ENCODE results near the gene DGKB.

DGKB gene

GRCh38 chr7:14197280-14197679, 705.3 kb downstream of the DGKB start:
- no peaks in the 10 kb centered on the region for H3K4me1 ChIP-seq (ENCODE audit: control insufficient read depth, insufficient read depth, low read length)
- H3K9me3 ChIP-seq (ENCODE audit: control insufficient read depth, low read length) = no peaks in the 10 kb centered on the region
- no peaks in the 10 kb centered on the region for H3K36me3 ChIP-seq (ENCODE audit: control insufficient read depth, insufficient read depth, low read length)
- H3K4me3 ChIP-seq (ENCODE audit: low read length) = no peak overlapping the region
- no peak overlapping the region for H3K9ac ChIP-seq (ENCODE audit: low read length)
- no peaks in the 10 kb centered on the region for H3K27me3 ChIP-seq (ENCODE audit: control insufficient read depth, insufficient read depth, low read length)

DNA sequence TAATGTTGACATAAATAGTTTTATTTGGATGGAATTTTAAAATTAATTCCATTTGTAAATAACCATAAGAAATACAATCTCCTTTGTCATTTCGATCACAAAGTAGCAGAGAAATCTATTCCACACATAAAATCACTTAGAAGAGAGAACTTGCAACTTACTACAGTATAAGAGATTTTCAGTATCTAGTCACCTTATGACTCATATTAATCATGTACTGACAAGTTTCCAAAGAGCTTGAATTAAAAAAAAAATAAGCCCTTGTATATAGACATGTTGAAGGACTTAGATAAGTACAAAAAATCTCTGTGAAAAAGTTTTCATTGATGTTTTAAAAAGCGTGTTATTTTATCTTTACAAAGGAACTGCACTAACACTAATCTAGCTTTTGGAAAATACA, 706.0 kb downstream of the DGKB start:
- H3K9ac ChIP-seq (ENCODE audit: low read length) = no peak overlapping the region
- no peak overlapping the region for H3K4me3 ChIP-seq (ENCODE audit: low read length)
- no peaks in the 10 kb centered on the region for H3K36me3 ChIP-seq (ENCODE audit: control insufficient read depth, insufficient read depth, low read length)
- H3K27me3 ChIP-seq (ENCODE audit: control insufficient read depth, insufficient read depth, low read length) = no peaks in the 10 kb centered on the region
- no peaks in the 10 kb centered on the region for H3K4me1 ChIP-seq (ENCODE audit: control insufficient read depth, insufficient read depth, low read length)
- H3K9me3 ChIP-seq (ENCODE audit: control insufficient read depth, low read length) = no peaks in the 10 kb centered on the region

DNA sequence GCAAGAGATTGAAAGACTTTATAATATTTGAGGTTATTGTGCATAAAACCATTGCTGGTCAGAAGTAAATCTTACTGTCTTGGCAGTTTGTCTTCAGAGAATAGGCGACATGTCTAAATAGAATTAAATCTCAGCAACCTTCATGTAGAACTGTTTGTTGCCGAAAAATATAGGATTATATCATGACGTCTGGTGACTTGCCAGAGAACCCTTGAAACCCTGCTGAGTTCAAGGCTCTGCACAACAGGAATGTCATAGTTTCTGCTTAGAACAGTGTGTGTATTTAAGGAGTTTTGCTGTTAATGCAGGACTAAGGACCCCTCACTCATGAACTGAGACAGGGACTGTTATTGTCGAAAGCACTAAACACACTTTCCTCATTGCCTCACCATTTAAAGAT, 706.7 kb downstream of the DGKB start:
- no peaks in the 10 kb centered on the region for H3K9me3 ChIP-seq (ENCODE audit: control insufficient read depth, low read length)
- no peak overlapping the region for H3K9ac ChIP-seq (ENCODE audit: low read length)
- no peak overlapping the region for H3K4me3 ChIP-seq (ENCODE audit: low read length)
- no peaks in the 10 kb centered on the region for H3K27me3 ChIP-seq (ENCODE audit: control insufficient read depth, insufficient read depth, low read length)
- H3K36me3 ChIP-seq (ENCODE audit: control insufficient read depth, insufficient read depth, low read length) = no peaks in the 10 kb centered on the region
- no peaks in the 10 kb centered on the region for H3K4me1 ChIP-seq (ENCODE audit: control insufficient read depth, insufficient read depth, low read length)

GRCh38 chr7:14195079-14195478, 707.5 kb downstream of the DGKB start:
- Histone ChIP-seq H3K27me3 (ENCODE audit: control insufficient read depth, insufficient read depth, low read length) (no peaks in the 10 kb centered on the region), H3K4me3 (ENCODE audit: low read length) (no peak overlapping the region), H3K9me3 (ENCODE audit: control insufficient read depth, low read length) (no peaks in the 10 kb centered on the region), H3K9ac (ENCODE audit: low read length) (no peak overlapping the region), H3K4me1 (ENCODE audit: control insufficient read depth, insufficient read depth, low read length) (no peaks in the 10 kb centered on the region), H3K36me3 (ENCODE audit: control insufficient read depth, insufficient read depth, low read length) (no peaks in the 10 kb centered on the region)

DNA sequence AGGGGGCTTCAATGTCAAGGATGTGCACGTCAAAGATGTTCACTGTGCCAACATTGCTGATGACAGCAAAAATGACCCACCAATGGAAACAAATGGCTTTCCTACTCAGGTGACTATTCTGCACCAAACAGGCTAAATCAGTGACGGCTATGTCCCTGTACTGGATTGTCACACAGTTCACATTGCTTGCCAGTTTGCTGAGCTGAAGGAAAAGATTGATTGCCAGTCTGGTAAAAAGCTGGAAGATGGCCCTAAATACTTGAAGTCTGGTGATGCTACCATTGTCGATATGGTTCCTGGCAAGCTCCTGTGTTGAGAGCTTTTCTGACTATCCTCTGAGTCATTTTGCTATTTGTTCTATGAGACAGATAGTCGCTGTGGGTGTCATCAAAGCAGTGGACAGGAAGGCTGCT, 710.9 kb downstream of the DGKB start:
- Histone ChIP-seq H3K4me1 (ENCODE audit: control insufficient read depth, insufficient read depth, low read length) (no peaks in the 10 kb centered on the region), H3K36me3 (ENCODE audit: control insufficient read depth, insufficient read depth, low read length) (no peaks in the 10 kb centered on the region), H3K9me3 (ENCODE audit: control insufficient read depth, low read length) (no peaks in the 10 kb centered on the region), H3K9ac (ENCODE audit: low read length) (no peak overlapping the region), H3K4me3 (ENCODE audit: low read length) (no peak overlapping the region), H3K27me3 (ENCODE audit: control insufficient read depth, insufficient read depth, low read length) (no peaks in the 10 kb centered on the region)

DNA sequence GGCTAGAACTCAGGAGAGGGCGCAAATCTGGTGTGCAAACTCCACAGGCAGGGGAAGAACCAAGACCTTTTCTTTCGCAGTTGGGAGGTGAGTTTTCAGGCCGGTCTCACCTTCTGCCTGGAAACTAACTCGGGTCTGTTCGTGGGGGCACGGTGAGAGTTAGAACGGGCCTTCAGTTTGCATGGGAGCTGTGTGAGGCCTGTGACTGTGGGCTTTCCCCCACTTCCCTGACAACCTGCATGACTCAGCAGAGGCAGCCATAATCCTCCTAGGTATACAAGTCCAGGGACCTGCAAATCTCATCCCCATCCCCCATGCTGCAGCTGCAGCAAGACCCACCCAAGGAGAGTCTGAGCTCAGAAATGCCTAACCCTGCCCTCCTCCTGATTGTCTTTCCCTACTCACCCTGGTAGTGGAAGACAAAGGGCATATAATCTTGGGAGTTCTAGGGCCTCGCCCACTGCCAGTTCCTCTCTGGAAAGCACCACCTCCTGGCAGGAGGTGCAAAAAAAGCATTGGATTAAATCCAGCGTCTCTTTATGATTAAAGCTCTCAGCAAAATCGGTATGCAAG, 718.2 kb downstream of the DGKB start:
- no peaks in the 10 kb centered on the region for H3K9me3 ChIP-seq (ENCODE audit: control insufficient read depth, low read length)

GRCh38 chr7:14179781-14180180, 722.8 kb downstream of the DGKB start:
- no peaks in the 10 kb centered on the region for H3K4me1 ChIP-seq (ENCODE audit: control insufficient read depth, insufficient read depth, low read length)
- no peaks in the 10 kb centered on the region for H3K9me3 ChIP-seq (ENCODE audit: control insufficient read depth, low read length)
- H3K4me3 ChIP-seq (ENCODE audit: low read length) = no peak overlapping the region
- H3K27me3 ChIP-seq (ENCODE audit: control insufficient read depth, insufficient read depth, low read length) = no peaks in the 10 kb centered on the region
- no peaks in the 10 kb centered on the region for H3K36me3 ChIP-seq (ENCODE audit: control insufficient read depth, insufficient read depth, low read length)
- H3K9ac ChIP-seq (ENCODE audit: low read length) = no peak overlapping the region

More for the DNA sequence above, 718.2 kb downstream of the DGKB start:
- Histone ChIP-seq H3K4me1 (ENCODE audit: control insufficient read depth, insufficient read depth, low read length) (no peaks in the 10 kb centered on the region), H3K36me3 (ENCODE audit: control insufficient read depth, insufficient read depth, low read length) (no peaks in the 10 kb centered on the region), H3K4me3 (ENCODE audit: low read length) (no peak overlapping the region), H3K27me3 (ENCODE audit: control insufficient read depth, insufficient read depth, low read length) (no peaks in the 10 kb centered on the region), H3K9ac (ENCODE audit: low read length) (no peak overlapping the region)

- H3K9me3 ChIP-seq (ENCODE audit: control insufficient read depth, low read length) = no peaks in the 10 kb centered on the region
- no peaks in the 10 kb centered on the region for H3K27me3 ChIP-seq (ENCODE audit: control insufficient read depth, insufficient read depth, low read length)
- no peaks in the 10 kb centered on the region for H3K4me1 ChIP-seq (ENCODE audit: control insufficient read depth, insufficient read depth, low read length)
- H3K4me3 ChIP-seq (ENCODE audit: low read length) = no peak overlapping the region
- H3K9ac ChIP-seq (ENCODE audit: low read length) = no peak overlapping the region
- H3K36me3 ChIP-seq (ENCODE audit: control insufficient read depth, insufficient read depth, low read length) = no peaks in the 10 kb centered on the region
These were observed 724.7 kb downstream of the DGKB start for GRCh38 chr7:14177876-14178275.

GRCh38 chr7:14170872-14171271, 731.7 kb downstream of the DGKB start:
- H3K4me1 ChIP-seq (ENCODE audit: control insufficient read depth, insufficient read depth, low read length) = no peaks in the 10 kb centered on the region
- no peaks in the 10 kb centered on the region for H3K27me3 ChIP-seq (ENCODE audit: control insufficient read depth, insufficient read depth, low read length)
- no peaks in the 10 kb centered on the region for H3K36me3 ChIP-seq (ENCODE audit: control insufficient read depth, insufficient read depth, low read length)
- H3K9me3 ChIP-seq (ENCODE audit: control insufficient read depth, low read length) = no peaks in the 10 kb centered on the region
- no peak overlapping the region for H3K4me3 ChIP-seq (ENCODE audit: low read length)
- H3K9ac ChIP-seq (ENCODE audit: low read length) = no peak overlapping the region

DNA sequence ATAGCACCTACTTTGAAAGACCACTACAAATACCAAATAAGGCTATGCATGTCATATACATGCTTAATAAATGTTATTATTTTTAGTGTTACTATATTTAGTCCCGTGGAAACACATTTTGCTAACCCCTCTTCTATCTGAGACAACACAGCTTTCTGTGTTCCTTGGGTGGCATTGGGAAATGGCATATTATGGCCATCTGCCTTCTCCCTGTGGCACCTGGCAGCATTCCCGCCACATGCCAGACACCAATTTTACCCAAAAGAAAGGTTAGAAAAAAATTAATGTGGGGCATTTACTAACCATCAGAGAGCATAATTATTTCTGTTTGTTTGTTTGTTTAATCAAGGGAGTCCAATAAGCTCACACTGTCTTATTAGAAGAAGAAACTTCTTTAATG, 744.4 kb downstream of the DGKB start:
- H3K27me3 ChIP-seq (ENCODE audit: control insufficient read depth, insufficient read depth, low read length) = no peaks in the 10 kb centered on the region
- H3K9me3 ChIP-seq (ENCODE audit: control insufficient read depth, low read length) = no peaks in the 10 kb centered on the region
- no peak overlapping the region for H3K4me3 ChIP-seq (ENCODE audit: low read length)
- H3K9ac ChIP-seq (ENCODE audit: low read length) = no peak overlapping the region
- no peaks in the 10 kb centered on the region for H3K36me3 ChIP-seq (ENCODE audit: control insufficient read depth, insufficient read depth, low read length)
- no peaks in the 10 kb centered on the region for H3K4me1 ChIP-seq (ENCODE audit: control insufficient read depth, insufficient read depth, low read length)

- H3K9me3 ChIP-seq (ENCODE audit: control insufficient read depth, low read length) = no peaks in the 10 kb centered on the region
- H3K9ac ChIP-seq (ENCODE audit: low read length) = no peak overlapping the region
- no peak overlapping the region for H3K4me3 ChIP-seq (ENCODE audit: low read length)
- no peaks in the 10 kb centered on the region for H3K36me3 ChIP-seq (ENCODE audit: control insufficient read depth, insufficient read depth, low read length)
- no peaks in the 10 kb centered on the region for H3K4me1 ChIP-seq (ENCODE audit: control insufficient read depth, insufficient read depth, low read length)
- no peaks in the 10 kb centered on the region for H3K27me3 ChIP-seq (ENCODE audit: control insufficient read depth, insufficient read depth, low read length)
These were observed 746.1 kb downstream of the DGKB start for GRCh38 chr7:14156436-14156835.

GRCh38 chr7:14148974-14149373, 753.6 kb downstream of the DGKB start:
- no peaks in the 10 kb centered on the region for H3K4me1 ChIP-seq (ENCODE audit: control insufficient read depth, insufficient read depth, low read length)
- no peak overlapping the region for H3K4me3 ChIP-seq (ENCODE audit: low read length)
- H3K36me3 ChIP-seq (ENCODE audit: control insufficient read depth, insufficient read depth, low read length) = no peaks in the 10 kb centered on the region

DNA sequence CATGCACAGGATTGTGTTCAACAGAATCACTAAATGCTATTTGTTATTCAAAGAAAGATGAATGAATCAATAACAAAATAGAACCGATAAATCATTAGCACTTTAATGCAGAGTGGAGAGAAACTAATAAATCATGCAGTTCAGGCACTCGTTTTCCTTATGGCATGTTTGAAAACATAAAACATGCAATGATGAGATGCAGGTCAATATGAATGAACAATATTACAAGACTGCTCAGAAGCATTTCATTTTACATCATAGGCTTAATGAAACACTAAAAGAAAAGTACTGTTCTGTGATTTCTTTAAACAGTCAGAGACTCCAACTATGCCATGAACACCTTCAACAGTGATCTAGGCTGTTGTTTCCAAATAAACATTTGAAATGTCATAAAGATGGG, 755.0 kb downstream of the DGKB start:
- no peaks in the 10 kb centered on the region for H3K9me3 ChIP-seq (ENCODE audit: control insufficient read depth, low read length)
- no peaks in the 10 kb centered on the region for H3K36me3 ChIP-seq (ENCODE audit: control insufficient read depth, insufficient read depth, low read length)
- no peaks in the 10 kb centered on the region for H3K4me1 ChIP-seq (ENCODE audit: control insufficient read depth, insufficient read depth, low read length)
- no peak overlapping the region for H3K9ac ChIP-seq (ENCODE audit: low read length)
- H3K4me3 ChIP-seq (ENCODE audit: low read length) = no peak overlapping the region
- no peaks in the 10 kb centered on the region for H3K27me3 ChIP-seq (ENCODE audit: control insufficient read depth, insufficient read depth, low read length)

More at GRCh38 chr7:14148974-14149373, 753.6 kb downstream of the DGKB start:
- Histone ChIP-seq H3K9me3 (ENCODE audit: control insufficient read depth, low read length) (no peaks in the 10 kb centered on the region), H3K9ac (ENCODE audit: low read length) (no peak overlapping the region), H3K27me3 (ENCODE audit: control insufficient read depth, insufficient read depth, low read length) (no peaks in the 10 kb centered on the region)
